Prostate gland (tissue), 2 donors: ENCODE data around the gene RFTN1.

Source experiments
- POLR2A ChIP-seq: fragments of 450-650 bp; IDR thresholded peaks from one replicate; pipeline ENCODE4 v1.6.1; 2016; ENCODE audit warnings: antibody characterized with exemption, mild to moderate bottlenecking
- TF ChIP-seq, protein P1 (sequence below), 4 experiments: fragments of 200-600 bp in 2 of 4; fragments of 450-650 bp in 2 of 4; sonication (generic) in 2 of 4; IDR thresholded peaks; 1 replicate in 3 of 4; 2 replicates in 1 of 4; pipeline ENCODE4 v1.5.1; 2016 to 2019; ENCODE audit warnings: antibody characterized with exemption in 4 of 4, mild to moderate bottlenecking in 2 of 4, moderate library complexity in 2 of 4

DNA sequence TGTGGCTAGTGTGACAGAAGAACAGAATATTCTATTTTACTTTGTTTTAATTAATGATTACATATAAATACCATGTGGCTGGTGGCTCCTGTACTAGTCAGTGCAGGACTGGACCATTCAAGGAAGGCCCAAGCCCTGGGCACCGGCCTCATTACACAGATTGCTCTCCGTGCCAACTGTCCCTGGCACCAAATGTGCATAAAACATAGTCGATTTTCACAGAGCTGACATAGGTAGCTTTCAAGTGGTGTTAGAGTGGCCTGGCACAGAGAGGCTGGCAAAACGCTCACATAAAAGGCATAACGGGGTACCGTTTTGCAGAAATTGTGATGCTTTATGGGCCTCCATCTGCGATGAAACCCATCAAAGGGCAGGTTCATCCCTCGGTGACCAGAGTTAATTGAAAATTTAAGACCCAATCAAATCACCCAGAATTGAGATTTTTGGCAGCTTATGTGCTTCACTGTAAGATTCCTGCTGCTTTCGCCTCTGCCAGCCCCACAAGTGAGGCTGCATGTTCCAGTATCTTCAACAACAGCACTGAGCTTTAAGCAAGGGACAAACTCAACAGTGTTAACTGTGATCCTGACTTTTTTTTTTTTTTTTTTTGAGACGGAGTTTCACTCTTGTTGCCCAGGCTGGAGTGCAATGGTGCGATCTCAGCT, 25.9 kb downstream of the RFTN1 start:
- TF ChIP-seq, protein P1, sequence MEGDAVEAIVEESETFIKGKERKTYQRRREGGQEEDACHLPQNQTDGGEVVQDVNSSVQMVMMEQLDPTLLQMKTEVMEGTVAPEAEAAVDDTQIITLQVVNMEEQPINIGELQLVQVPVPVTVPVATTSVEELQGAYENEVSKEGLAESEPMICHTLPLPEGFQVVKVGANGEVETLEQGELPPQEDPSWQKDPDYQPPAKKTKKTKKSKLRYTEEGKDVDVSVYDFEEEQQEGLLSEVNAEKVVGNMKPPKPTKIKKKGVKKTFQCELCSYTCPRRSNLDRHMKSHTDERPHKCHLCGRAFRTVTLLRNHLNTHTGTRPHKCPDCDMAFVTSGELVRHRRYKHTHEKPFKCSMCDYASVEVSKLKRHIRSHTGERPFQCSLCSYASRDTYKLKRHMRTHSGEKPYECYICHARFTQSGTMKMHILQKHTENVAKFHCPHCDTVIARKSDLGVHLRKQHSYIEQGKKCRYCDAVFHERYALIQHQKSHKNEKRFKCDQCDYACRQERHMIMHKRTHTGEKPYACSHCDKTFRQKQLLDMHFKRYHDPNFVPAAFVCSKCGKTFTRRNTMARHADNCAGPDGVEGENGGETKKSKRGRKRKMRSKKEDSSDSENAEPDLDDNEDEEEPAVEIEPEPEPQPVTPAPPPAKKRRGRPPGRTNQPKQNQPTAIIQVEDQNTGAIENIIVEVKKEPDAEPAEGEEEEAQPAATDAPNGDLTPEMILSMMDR (IDR thresholded peaks at IDR 0.05): no peak
- TF ChIP-seq POLR2A: no peak
